H1 (cell line): ENCODE results near the gene MTFMT. TPM values are rescaled to one million over a fixed set of nuclear protein-coding genes. Genes with fewer than 3 reads are reported as not detected.

Source experiments
- BACH1 ChIP-seq: IDR thresholded peaks from 2 replicates; pipeline ENCODE4 v1.6.1; 2012; ENCODE audit warnings: low read length, improper control_type of control experiment
- CBX8 ChIP-seq: fragments of 300-800, 300-1000 bp; sonication (generic); IDR thresholded peaks from 2 replicates; pipeline ENCODE4 v1.7.1; 2016; ENCODE audit warnings: low read depth, low read length, borderline replicate concordance
- CHD1 ChIP-seq: IDR thresholded peaks from 2 replicates; pipeline ENCODE4 v1.6.1; 2012; ENCODE audit warnings: low read depth, low read length, improper control_type of control experiment
- CHD2 ChIP-seq: IDR thresholded peaks from 2 replicates; pipeline ENCODE4 v1.6.1; 2012; ENCODE audit warnings: low read length, improper control_type of control experiment
- CREB1 ChIP-seq: IDR thresholded peaks from 2 replicates; pipeline ENCODE4 v1.6.1; 2012; ENCODE audit warnings: inconsistent platforms
- GABPA ChIP-seq: IDR thresholded peaks from 2 replicates; pipeline ENCODE4 v1.6.1; 2011; ENCODE audit warnings: mild to moderate bottlenecking, low read length, moderate library complexity, borderline replicate concordance; ENCODE audit not compliant: insufficient read depth
- GTF2F1 ChIP-seq: IDR thresholded peaks from 2 replicates; pipeline ENCODE4 v1.6.1; 2012; ENCODE audit warnings: low read depth, low read length, improper control_type of control experiment, borderline replicate concordance
- PHF8 ChIP-seq: fragments of 200-600 bp; sonication (generic); conservative IDR thresholded peaks from 2 replicates; pipeline ENCODE4 v1.7.1; 2012; ENCODE audit warnings: low read depth, mild to moderate bottlenecking, inconsistent platforms, low read length, moderate library complexity
- RAD21 ChIP-seq, 2 experiments: IDR thresholded peaks in 1 of 2; conservative IDR thresholded peaks in 1 of 2; 2 replicates each; pipeline ENCODE4 v1.6.1; 2011; ENCODE audit warnings: low read depth in 2 of 2, low read length in 2 of 2, improper control_type of control experiment in 1 of 2, inconsistent platforms in 1 of 2, mild to moderate bottlenecking in 1 of 2, moderate library complexity in 1 of 2
- RXRA ChIP-seq: IDR thresholded peaks from 2 replicates; pipeline ENCODE4 v1.6.1; 2011; ENCODE audit warnings: low read depth, mild to moderate bottlenecking, low read length, moderate library complexity; ENCODE audit not compliant: insufficient read depth
- SAP30 ChIP-seq: fragments of 300-600 bp; sonication (generic); IDR thresholded peaks from 2 replicates; pipeline ENCODE4 v1.7.1; 2012; ENCODE audit warnings: low read length, moderate library complexity, mild to moderate bottlenecking, inconsistent platforms; ENCODE audit not compliant: insufficient read depth, insufficient replicate concordance
- SIN3A ChIP-seq, 2 experiments: IDR thresholded peaks in 1 of 2; conservative IDR thresholded peaks in 1 of 2; 2 replicates each; pipeline ENCODE4 v1.6.1; 2011 to 2012; ENCODE audit warnings: low read length in 2 of 2, improper control_type of control experiment in 1 of 2, low read depth in 1 of 2, mild to moderate bottlenecking in 1 of 2
- SIRT6 ChIP-seq: IDR thresholded peaks from one replicate; pipeline ENCODE4 v1.7.1; 2012; ENCODE audit warnings: low read length, inconsistent platforms
- SP1 ChIP-seq: IDR thresholded peaks from 2 replicates; pipeline ENCODE4 v1.6.1; 2011; ENCODE audit warnings: low read depth, low read length
- SRF ChIP-seq: IDR thresholded peaks from 2 replicates; pipeline ENCODE4 v1.6.1; 2011; ENCODE audit warnings: mild to moderate bottlenecking, low read depth, low read length, moderate library complexity
- TAF1 ChIP-seq: IDR thresholded peaks from 2 replicates; pipeline ENCODE4 v1.6.1; 2011; ENCODE audit warnings: mild to moderate bottlenecking, low read depth, low read length
- TAF7 ChIP-seq: optimal IDR thresholded peaks from 2 replicates; pipeline ENCODE3; 2011; ENCODE audit warnings: low read depth, mild to moderate bottlenecking, inconsistent platforms, low read length, moderate library complexity, borderline replicate concordance
- TBP ChIP-seq: IDR thresholded peaks from 2 replicates; pipeline ENCODE4 v1.6.1; 2011; ENCODE audit warnings: low read depth, low read length, improper control_type of control experiment
- polyA plus RNA-seq, 7 experiments: library from polyadenylated mRNA; depleted of rRNA in 3 of 7; stranded (reverse) in 5 of 7; unstranded in 2 of 7; fragments of >200 nt in 5 of 7; fragments of 200-250 nt in 2 of 7; gene quantifications; 1 replicate in 5 of 7; 2 replicates in 1 of 7; 4 replicates in 1 of 7; pipeline versions ENCODE4 v1.2.1 to v1.2.3, GENCODE V29; 2011 to 2013; ENCODE audit warnings: missing spikeins in 2 of 7, mixed read lengths in 2 of 7
- total RNA-seq: library from RNA; stranded (reverse); fragmentation: NEBNext Ultra II Directional; extraction: Animal tissue kit (Norgen Biotek cat#: 25700); gene quantifications from 2 replicates; pipeline ENCODE4 v1.2.1, GENCODE V29; 2021
- TF ChIP-seq, protein P1 (sequence below): IDR thresholded peaks from 2 replicates; pipeline ENCODE4 v1.6.1; 2011; ENCODE audit warnings: low read depth, mild to moderate bottlenecking, low read length; ENCODE audit not compliant: insufficient read depth
- TF ChIP-seq, protein P2 (sequence below): IDR thresholded peaks from 2 replicates; pipeline ENCODE4 v1.6.1; 2011; ENCODE audit warnings: low read length, improper control_type of control experiment
- TF ChIP-seq, protein P3 (sequence below): IDR thresholded peaks from 2 replicates; pipeline ENCODE4 v1.6.1; 2012; ENCODE audit warnings: inconsistent platforms

The MTFMT gene
- total and polyA plus RNA-seq, 2 of the 8 experiments (the other 6 are each of a cell fraction or from before 2014, with no cell fraction given), result 7.7 to 20.8 TPM

DNA sequence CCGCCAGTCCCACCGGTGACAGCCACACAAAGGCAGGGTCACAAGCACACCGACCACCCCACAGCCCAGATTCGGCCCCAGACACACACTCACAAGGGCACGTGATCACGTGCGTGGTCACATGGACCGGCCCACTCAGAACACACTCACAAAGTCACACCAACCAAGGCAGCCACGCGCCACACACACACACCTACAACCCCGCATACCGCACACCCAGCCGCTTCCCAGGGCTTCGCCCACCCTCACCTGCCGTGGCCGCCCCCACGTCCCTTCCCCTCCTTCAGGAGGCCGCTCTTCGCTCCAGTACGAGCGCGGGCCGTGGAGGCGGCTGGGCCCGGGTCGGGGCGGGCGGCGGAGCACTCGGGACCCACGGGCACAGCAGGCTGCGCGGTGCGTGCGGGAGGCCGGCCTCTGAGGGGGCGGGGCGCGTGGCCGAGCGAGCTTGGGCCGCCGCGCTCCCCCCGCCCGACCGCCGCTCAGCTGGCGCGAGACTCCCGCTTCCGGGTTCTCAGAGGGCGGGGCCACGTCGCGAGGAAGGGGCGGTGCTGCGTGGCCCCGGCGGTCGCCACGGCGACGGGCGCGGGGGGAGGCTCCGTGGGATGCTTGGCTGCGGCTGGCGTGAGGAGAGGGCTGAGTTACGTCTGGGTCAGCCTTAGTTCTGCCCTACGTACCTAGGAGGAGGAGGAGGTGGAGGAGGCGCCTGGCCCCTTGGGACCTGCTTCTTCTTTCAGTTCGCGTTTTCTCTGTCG is 39.8 kb downstream of the MTFMT start, which contains the start of gene SPG21 (continued):
- TF ChIP-seq, protein P1, sequence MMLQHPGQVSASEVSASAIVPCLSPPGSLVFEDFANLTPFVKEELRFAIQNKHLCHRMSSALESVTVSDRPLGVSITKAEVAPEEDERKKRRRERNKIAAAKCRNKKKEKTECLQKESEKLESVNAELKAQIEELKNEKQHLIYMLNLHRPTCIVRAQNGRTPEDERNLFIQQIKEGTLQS, result peak; percentile 41; the same call in 1 of the 2 replicates
- TF ChIP-seq TAF7, result no peak
- TF ChIP-seq SRF, result no peak
- TF ChIP-seq PHF8, result peak; percentile 62
- TF ChIP-seq SAP30, result peak; percentile 31
- TF ChIP-seq TBP, result peak; percentile 60; the same call in 1 of the 2 replicates
- TF ChIP-seq RXRA, result no peak
- TF ChIP-seq BACH1, result peak; percentile 95
- no peak for TF ChIP-seq CHD1
- TF ChIP-seq TAF1, result peak; percentile 47
- no peak for TF ChIP-seq SIRT6
- TF ChIP-seq CBX8, result no peak
- no peak for TF ChIP-seq RAD21 (IDR thresholded peaks at IDR 0.05 in 1 of 2, conservative IDR thresholded peaks at IDR 0.05 in 1 of 2; ENCODE audit: low read depth in 2 of 2, low read length in 2 of 2)
- TF ChIP-seq SIN3A (conservative IDR thresholded peaks at IDR 0.05 in 1 of 2, IDR thresholded peaks at IDR 0.05 in 1 of 2; ENCODE audit: low read depth in 1 of 2, low read length in 2 of 2), result peak; percentile 84 to 86; a peak in 2 of 4 replicates
- no peak for TF ChIP-seq GABPA
- TF ChIP-seq, protein P2, sequence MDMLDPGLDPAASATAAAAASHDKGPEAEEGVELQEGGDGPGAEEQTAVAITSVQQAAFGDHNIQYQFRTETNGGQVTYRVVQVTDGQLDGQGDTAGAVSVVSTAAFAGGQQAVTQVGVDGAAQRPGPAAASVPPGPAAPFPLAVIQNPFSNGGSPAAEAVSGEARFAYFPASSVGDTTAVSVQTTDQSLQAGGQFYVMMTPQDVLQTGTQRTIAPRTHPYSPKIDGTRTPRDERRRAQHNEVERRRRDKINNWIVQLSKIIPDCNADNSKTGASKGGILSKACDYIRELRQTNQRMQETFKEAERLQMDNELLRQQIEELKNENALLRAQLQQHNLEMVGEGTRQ, result peak; percentile 83
- TF ChIP-seq, protein P3, sequence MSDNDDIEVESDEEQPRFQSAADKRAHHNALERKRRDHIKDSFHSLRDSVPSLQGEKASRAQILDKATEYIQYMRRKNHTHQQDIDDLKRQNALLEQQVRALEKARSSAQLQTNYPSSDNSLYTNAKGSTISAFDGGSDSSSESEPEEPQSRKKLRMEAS, result peak; percentile 53; the same call in 1 of the 2 replicates
- no peak for TF ChIP-seq SP1
- peak; percentile 78; the same call in 1 of the 2 replicates for TF ChIP-seq CHD2
- TF ChIP-seq GTF2F1, result no peak
- TF ChIP-seq CREB1, result peak; percentile 44; the same call in 1 of the 2 replicates
